ENCODE data around the gene COQ4.

COQ4 gene

DNA sequence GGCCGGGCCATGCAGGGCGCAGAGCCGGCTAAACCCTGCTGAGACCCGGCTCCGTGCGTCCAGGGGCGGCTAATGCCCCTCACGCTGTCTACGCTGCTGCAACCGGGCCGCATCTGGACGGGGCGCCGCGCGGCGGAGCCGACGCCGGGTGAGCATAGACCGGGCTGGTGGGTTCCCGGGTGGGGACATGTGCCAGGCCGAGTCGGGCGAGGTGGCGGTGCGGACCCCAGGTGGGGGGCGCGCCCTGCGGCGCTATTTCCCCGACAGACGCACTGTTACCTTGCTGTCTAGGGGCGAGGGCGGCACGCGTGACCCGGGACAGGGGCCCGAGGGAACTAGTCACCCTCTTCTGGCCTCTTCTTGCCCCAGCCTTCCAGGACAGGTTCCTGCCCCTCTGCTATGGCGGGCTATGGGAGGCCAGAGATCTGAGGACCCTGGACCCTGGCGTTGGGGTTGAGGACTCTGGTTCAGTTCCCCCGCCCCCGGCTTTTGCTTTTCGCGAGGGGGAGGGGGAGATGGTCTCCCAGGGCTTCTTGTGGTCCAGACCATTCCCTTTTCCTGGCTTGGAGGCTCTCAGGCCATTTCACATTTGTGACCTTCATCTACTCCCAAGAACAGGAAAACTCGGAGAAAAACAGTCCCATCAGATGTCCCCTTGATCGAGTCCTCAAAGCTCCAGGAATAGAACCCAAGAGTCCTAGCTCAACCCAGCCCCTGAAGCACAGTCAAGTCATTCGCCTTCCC is 18.2 kb downstream of the COQ4 start:
- DNase-seq (ENCODE audit: low read depth): no peak

DNA sequence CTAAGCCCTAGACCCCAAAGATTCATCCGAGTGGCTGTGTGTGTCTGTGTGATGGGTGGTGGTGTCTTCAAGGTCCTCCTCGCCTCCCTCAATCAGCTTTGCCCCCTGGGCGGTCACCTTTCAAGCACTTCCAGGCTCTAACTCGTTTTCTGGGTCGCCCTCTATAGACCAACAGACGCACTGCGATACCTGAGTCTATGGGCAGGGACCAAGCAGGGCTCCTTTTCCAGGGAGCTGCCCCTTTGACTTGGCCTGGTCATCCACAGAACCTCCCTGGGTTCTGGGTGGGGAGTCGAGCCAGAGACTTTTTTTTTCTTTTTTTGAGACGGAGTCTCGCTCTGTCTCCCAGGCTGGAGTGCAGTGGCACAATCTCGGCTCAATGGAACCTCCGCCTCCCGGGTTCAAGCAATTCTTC is 18.8 kb downstream of the COQ4 start:
- DNase-seq (ENCODE audit: low read depth): peak; percentile 53

DNA sequence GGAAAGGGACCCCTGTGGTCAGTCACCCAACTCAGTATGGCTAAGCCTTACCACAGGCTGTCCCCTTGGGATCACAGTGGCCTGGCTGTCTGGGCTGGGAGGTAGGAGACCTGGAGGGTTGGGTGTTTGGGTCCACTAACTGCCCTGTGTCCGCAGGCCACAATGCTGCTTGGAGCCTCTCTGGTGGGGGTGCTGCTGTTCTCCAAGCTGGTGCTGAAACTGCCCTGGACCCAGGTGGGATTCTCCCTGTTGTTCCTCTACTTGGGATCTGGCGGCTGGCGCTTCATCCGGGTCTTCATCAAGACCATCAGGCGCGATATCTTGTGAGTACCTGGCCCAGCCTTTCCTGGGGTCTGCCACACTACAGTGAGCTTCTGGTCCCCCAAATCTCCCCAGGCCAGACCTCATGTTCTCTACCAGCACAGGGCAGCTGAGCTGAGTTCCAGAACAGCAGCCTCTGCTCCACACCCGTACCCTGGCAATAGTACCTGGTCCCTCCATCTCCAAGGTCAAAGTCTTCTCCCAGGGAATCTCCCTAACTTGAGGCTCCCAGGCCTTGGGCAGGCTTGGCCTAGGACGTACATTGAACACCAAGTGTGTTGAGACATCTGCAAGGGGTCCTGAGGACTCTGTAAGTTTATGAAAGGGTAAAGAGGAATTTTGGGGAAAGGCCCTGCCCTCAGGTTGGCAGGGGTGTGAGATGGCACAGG is 20.5 kb downstream of the COQ4 start:
- DNase-seq (ENCODE audit: low read depth): no peak

DNA sequence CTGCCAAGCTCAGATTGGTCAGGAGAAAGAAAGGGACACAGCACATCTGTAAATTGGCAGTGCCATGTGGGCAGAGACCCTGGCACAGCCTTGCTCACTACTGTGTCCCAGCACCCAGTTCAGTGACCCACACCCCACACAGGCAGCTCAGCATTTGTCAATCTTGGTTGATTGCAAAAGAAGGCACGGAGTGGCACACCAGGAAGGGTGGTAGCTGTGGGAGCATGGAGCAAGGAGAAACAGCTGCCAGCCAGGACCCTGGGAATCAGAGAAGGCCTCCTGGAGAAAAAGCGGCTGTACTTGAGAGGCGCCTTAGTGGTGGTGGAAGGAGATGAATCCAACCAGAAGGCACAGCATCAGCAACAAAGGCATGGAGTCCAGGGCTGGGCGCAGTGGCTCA is 21.2 kb downstream of the COQ4 start:
- DNase-seq (ENCODE audit: low read depth): no peak

DNA sequence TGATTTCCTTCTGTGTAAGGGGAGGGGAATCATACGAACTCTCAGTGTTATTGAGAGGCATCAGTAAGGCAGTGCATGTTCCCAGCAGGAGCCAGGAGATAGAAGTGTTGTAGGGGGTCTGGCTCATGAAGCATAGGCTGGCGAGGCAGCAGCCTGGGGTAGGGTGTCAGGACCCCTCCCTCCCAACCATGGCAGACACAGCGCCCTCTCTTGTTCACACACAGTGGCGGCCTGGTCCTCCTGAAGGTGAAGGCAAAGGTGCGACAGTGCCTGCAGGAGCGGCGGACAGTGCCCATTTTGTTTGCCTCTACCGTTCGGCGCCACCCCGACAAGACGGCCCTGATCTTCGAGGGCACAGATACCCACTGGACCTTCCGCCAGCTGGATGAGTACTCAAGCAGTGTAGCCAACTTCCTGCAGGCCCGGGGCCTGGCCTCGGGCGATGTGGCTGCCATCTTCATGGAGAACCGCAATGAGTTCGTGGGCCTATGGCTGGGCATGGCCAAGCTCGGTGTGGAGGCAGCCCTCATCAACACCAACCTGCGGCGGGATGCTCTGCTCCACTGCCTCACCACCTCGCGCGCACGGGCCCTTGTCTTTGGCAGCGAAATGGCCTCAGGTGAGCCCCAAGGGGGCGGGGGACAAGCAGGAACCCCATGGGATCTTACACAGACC is 22.4 kb downstream of the COQ4 start:
- no peak for DNase-seq (ENCODE audit: low read depth)

DNA sequence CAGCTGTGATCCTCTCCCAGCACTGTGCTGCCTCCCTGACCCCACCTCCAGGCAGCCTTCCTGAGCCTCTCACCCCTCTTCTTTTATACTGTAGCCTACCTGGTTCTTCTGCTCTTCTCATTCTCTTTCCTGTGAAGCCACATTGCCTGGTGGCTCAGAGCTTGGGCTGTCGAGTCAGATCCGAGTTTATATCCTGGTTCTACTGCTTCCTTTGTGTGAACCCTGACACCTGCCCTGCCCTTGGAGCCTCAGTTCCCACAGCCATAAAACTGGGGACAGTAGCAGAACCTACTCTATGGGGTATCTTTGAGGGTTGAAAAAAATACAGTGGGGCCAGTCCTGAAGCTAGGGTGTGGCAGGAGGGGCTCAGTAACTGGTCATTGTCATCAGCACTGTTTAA is 26.5 kb downstream of the COQ4 start:
- DNase-seq (ENCODE audit: low read depth): no peak

DNA sequence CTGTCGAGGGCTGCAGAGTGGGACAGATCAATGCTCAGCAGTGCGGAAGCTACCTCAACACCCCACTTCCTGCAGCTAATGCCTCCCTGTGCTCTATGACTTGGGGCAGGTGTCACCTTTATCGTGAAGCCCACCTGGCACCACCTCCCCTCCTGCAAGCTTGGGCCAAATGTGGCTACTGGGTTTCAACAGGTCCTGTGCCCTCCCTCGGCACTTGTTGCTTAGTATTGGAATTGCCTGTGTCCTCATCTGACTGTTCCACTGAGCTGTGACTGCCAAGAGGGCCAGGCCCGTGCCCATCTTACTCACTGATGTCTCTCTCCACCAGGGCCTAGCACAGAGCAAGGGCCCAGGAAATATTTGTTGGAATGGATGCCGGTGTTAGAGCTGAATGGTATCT is 27.1 kb downstream of the COQ4 start:
- no peak for DNase-seq (ENCODE audit: low read depth)

DNA sequence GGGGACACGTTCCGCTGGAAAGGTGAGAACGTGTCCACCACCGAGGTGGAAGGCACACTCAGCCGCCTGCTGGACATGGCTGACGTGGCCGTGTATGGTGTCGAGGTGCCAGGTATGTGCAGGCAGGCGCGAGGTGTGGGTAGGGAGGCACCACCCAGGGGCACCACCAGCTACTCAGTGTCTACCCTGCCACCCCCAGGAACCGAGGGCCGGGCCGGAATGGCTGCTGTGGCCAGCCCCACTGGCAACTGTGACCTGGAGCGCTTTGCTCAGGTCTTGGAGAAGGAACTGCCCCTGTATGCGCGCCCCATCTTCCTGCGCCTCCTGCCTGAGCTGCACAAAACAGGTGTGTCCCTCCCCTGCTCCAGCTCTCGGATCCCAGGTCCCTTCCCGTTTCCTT is 32.8 kb downstream of the COQ4 start:
- no peak for DNase-seq (ENCODE audit: low read depth)

DNA sequence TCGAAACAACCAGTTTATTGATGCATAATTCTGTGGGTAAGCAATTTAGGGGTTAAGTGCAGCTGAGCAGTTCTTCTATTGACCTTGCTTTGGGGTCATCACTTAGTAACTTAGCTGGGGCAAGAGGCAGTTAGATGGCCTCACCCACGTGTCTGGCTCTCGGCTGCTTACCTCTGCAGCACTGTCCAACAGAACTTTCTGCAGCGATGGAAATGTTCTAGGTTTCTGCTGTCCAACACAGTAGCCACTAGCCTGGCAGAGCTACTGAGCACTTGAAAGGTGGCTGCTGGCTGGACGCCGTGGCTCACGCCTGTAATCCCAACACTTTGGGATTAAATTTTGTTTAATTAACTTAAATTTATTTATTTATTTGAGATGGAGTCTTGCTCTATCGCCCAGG is 35.5 kb downstream of the COQ4 start:
- no peak for DNase-seq (ENCODE audit: low read depth)

DNA sequence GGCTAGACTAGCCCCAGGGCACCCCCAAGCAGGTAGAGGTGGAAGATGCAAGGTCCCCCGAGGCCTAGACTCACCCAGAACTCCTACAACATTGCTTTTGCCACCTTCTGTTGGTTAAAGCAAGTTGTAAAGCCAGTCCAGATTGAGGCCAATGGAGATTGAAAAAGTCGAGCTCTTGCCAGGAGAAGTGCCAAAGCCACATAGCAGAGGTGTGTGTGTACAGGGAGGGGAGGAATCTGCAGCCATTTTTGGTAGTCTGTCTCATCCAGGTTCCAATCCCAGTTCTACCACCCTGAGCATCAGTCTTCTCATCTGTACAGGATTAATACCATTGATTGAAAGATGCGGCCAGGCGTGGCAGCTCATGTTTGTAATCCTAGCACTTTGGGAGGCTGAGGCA is 36.2 kb downstream of the COQ4 start:
- DNase-seq (ENCODE audit: low read depth): no peak

DNA sequence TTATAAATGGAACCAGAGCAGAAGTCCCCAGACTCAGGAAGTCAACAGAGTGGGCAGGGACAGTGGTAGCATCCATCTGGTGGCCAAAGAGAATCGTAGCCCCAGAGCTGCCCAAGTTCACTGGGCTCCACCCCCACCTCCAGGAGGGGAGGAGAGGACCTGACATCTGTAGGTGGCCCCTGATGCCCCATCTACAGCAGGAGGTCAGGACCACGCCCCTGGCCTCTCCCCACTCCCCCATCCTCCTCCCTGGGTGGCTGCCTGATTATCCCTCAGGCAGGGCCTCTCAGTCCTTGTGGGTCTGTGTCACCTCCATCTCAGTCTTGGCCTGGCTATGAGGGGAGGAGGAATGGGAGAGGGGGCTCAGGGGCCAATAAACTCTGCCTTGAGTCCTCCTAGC is 38.2 kb downstream of the COQ4 start:
- DNase-seq (ENCODE audit: low read depth): no peak

DNA sequence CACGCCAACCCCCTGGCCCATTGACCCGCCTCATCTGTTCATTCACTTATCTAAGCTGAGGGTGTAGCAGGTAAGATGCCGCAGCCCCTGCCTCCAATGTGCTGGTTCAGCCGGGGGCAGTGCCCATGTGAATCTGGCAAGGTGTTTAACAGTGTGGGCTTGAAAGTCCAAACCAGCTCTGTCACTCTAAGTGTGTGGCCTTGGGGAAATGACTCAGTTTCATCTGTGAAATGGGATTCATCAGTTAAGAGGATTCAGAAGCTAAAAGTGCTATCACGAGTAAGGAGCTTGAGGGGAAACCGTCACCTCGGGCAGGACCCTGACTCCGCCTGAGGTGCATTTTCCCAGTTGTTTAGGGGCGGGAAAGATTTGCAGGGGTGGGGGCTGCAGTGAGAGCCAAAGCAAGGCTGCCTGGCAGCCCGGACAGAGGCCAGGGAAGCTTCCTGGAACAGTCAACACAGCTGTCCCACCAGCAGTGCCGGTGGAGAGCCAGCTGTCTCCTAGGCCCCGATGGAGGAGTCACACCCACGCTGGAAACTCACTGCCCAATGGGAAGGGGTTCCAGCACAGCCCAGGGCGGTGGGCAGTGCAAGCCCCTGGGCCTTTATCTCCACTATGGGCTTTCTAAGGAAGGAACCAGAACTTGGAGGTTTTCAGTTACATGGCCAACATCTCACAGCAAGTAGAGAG is 38.8 kb downstream of the COQ4 start:
- DNase-seq (ENCODE audit: low read depth): no peak

DNA sequence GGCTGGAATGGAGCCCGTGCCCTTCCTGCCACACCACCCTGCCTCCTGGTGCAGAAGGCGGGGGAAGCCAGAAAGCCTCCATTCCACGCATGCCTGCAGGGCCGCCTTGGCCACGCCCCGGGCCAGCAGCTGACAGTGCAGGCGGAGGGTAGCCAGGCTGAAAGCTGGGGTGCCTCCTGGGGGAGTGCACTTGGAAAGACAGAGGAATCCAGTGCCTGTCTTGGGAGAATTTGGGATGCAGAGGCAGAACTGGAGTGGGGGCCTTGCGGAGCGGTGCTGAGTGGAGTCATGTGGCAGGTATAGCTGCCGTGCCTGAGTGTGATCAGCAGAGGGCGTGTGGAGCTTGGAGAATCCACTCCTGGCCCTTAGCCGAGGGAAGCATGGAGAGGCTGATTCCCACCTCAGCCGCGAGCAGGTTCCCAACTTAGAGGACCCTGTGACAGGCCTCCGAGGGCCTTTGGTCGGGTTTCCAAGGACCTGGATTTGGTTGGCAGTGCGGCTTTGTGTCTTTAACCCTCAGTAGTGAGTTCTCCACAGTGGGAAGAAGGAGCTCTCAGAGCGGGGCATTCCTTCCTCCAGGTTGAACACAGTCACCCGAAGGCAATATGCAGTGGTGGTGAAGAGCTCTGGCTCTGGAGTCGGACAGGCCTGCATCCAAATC is 39.5 kb downstream of the COQ4 start:
- DNase-seq (ENCODE audit: low read depth): peak; percentile 44

DNA sequence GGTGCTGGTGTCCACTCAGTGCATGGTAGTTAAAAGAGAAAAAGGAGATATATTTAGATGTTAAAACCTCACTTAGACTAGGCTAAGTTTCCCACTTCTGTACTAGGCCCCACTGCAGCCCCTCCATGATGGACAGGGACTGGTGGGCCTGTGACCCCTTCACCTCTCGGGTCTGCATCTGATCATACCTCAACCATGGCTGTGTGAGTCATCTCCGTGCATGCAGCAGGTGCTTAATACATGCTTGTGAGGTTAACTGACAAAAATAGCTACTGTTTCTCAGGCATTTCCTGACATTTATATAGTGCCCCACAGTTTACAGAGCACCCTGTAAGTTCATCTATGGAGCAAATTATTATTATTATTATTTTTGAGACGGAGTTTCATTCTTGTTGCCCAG is 40.1 kb downstream of the COQ4 start:
- DNase-seq (ENCODE audit: low read depth): no peak

DNA sequence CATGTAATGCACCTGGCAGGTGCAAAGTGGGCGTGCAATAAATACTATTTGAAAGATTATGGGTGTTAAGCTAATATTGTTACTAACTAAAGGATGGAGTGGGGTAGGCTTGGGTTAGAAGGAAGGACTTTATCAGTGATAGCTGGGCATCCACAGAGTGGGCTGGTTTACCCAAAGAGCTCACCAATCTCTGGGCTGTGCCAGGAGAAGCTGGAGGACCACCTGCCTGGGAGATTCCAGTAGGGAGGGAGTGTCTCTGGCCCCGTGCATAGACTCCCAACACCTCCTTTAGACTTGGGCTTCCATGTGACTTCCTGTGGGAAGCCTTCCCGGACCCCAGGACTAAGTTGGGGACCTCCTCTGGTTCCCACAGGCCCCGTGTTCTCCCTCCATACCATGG is 42.9 kb downstream of the COQ4 start:
- no peak for DNase-seq (ENCODE audit: low read depth)

DNA sequence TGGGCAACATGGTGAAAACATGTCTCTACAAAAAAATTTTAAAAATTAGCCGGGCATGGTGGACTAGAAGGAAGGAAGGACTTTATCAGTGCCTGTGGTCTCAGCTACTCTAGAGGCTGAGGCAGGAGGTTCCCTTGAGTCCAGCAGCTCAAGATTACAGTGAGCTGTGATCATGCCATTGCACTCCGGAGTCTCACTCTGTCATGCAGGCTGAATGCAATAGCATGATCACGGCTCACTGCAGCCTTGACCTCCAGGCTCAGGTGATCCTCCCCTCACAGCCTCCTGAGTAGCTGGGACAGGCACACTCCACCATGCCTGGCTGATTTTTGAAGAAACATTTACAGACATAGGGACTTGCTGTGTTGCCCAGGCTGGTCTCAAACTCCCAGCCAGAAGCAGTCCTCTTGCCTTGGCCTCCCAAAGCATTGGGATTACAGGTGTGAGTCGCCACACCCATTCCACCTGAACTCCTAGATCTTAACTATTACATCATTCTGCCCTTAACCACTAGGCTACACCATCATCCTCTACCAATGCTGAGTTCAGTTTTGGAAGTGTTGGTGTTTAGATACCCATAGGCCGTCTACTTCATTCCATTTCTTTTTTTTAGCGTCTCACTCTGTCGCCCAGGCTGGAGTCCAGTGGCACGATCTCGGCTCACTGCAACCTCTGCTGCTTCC is 46.5 kb downstream of the COQ4 start:
- no peak for DNase-seq (ENCODE audit: low read depth)

DNA sequence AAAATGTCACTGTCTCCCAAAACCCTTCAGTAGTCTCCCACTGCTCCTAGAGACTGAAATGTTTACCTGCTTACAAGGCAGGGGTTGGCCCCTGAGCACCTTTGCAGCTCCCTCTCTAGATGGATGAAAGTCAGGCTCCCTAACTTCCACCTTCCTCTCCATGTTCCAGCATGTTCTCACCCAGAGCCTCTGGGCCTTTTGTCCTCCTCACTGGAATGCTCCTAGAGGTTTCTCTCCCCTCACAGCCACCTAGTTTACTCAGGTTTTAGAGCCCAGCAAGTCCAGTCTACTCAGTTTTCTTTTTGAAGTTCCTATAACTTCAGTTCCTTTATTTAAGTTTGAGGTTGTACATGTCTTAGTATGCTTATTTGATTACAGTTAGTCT is 47.7 kb downstream of the COQ4 start:
- no peak for DNase-seq (ENCODE audit: low read depth)

DNA sequence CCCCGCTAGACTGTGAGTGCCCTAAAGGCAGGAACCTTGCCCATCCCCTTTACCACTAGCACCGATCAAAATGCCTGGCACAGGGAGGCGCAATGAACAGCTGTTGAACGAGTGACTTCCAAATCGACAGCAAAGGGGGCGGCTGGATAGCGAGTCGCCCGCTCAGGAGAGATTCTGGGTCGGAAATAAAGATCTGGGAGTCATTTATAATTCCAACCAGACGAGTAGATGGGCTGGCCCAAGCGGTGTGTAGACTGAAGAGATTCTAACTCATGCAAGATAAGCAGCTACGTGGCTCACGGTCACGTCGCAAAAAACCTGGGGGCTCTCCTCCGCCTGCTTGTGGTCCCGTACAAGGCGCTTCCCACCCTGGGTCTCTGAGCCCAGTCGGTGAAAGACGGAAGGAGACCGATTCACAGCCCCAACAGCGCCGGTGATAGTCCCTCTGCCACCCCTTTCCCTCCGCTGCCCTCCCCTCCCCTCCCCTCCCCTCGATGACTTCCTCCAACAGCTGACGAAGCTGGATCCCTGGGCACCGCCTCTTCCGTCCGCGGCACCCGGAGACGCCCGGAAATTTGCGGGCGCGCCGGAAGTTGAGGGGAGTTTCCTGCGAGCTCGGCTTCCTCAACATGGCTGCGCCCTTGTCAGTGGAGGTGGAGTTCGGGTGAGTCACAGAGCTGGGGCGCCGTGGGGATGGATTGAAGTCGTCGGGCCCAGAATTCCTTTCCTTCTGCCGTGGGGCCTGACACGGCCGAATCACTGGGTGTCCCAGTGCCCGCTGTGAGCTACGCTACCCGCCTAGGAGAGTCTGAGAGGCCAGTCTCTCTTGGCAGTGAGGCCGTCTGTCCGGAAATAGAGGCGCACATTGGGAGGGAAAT is 48.4 kb downstream of the COQ4 start, which contains the start of gene URM1:
TSS of gene URM1 (plus strand) at position 623 of the 878 bp plus-strand sequence. CDS start at position 630, 7 bp downstream.
- DNase-seq (ENCODE audit: low read depth): peak; percentile 96

DNA sequence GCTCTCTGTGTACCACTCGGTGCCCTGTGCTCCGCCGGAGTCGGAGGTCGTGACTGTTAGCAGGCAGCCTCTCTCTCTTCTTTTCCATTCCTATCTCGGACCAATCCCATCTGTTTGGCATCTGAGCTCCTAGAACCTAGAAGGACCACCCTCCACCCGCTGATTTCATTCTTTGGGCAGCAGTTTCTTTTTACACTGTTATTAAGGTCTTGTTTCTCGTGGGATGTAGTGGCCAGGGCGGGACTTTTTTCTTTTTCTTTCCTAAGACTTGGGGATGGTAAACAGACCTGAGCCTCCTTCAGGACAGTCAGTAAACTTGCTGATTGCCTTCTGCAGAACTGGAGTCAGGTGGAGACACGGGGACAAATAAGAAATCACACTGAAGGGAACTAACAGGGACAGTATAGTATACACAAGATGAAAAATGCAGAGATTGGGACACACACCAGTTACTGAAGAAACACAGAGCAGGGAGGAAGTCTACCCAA is 49.0 kb downstream of the COQ4 start:
- no peak for DNase-seq (ENCODE audit: low read depth)

DNA sequence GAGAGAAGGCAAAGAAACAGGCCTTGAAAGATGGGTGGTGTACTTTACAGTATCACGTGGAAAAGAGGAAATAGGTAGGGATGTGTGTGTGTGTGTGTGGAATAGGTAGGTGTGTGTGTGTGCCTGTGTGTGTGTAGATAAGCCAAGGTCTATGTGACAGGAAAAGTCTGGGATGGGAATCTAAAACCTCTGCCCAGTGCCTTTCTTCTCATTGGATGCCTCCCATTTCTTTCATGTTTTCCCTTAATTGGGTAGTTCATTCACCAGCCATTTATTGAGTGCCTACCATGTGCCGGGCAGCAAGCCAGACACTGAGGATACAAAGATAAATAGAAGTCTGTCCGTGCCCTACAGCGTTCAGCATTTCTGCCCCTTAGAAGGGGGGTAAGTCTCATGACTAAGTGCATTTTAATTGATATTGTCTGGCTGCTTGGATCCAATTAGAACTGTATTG is 49.6 kb downstream of the COQ4 start:
- no peak for DNase-seq (ENCODE audit: low read depth)
